Smooth muscle cell (in vitro differentiated cells): Measurements from ENCODE around the gene USH1G. TPM values are rescaled to one million over a fixed set of nuclear protein-coding genes. Genes with fewer than 3 reads are reported as not detected.

Experiments used
- DNase-seq: peaks from one replicate; lab custom pipeline; 2025; ENCODE audit not compliant: unreplicated experiment; lab: John Stamatoyannopoulos, UW
- H2AFZ ChIP-seq: fragments of 200-600 bp; sonication (generic); 2 replicates; pipeline ENCODE4 v1.6.0; 2016; ENCODE audit warnings: antibody characterized with exemption, low read depth, mild to moderate bottlenecking
- H3F3A ChIP-seq: fragments of 200-600 bp; sonication (generic); 2 replicates; pipeline ENCODE4 v1.6.0; 2017; ENCODE audit warnings: antibody characterized with exemption, low read depth
- H3K27ac ChIP-seq: fragments of 200-600 bp; sonication (generic); 2 replicates; pipeline ENCODE4 v1.5.1; 2016; ENCODE audit warnings: low read depth, mild to moderate bottlenecking
- H3K27me3 ChIP-seq: fragments of 200-600 bp; sonication (generic); 2 replicates; pipeline ENCODE4 v1.6.1; 2016; ENCODE audit warnings: low read depth, mild to moderate bottlenecking
- H3K36me3 ChIP-seq: fragments of 200-600 bp; sonication (generic); 2 replicates; pipeline ENCODE4 v1.5.1; 2016; ENCODE audit warnings: low read depth
- H3K4me1 ChIP-seq: fragments of 200-600 bp; sonication (generic); 2 replicates; pipeline ENCODE4 v1.5.1; 2016; ENCODE audit warnings: low read depth
- H3K4me2 ChIP-seq: fragments of 200-600 bp; sonication (generic); 2 replicates; pipeline ENCODE4 v1.6.0; 2016; ENCODE audit warnings: mild to moderate bottlenecking
- H3K4me3 ChIP-seq: fragments of 200-600 bp; sonication (generic); 2 replicates; pipeline ENCODE4 v1.5.1; 2016; ENCODE audit warnings: mild to moderate bottlenecking
- H3K79me2 ChIP-seq: fragments of 200-600 bp; sonication (generic); 2 replicates; pipeline ENCODE4 v1.6.0; 2016; ENCODE audit warnings: low read depth, mild to moderate bottlenecking
- H3K9ac ChIP-seq: fragments of 200-600 bp; sonication (generic); 2 replicates; pipeline ENCODE4 v1.6.0; 2016; ENCODE audit warnings: low read depth
- H3K9me3 ChIP-seq: fragments of 200-600 bp; sonication (generic); replicated peaks from 2 replicates; pipeline ENCODE4 v1.5.1; 2016; ENCODE audit warnings: low read depth
- H4K20me1 ChIP-seq: fragments of 200-600 bp; sonication (generic); 2 replicates; pipeline ENCODE4 v1.6.0; 2016; ENCODE audit warnings: low read depth
- CTCF ChIP-seq: fragments of 200-600 bp; sonication (generic); IDR thresholded peaks from 2 replicates; pipeline ENCODE4 v1.5.1; 2017; ENCODE audit warnings: borderline replicate concordance, mild to moderate bottlenecking, antibody characterized with exemption; ENCODE audit not compliant: insufficient read depth, poor library complexity, severe bottlenecking
- WGBS: methylation state at CpG from one replicate; pipeline ENCODE4 v1.1.7; 2016; ENCODE audit warnings: low lambda C conversion rate; 5-methylcytosine and 5-hydroxymethylcytosine counted together
- polyA plus RNA-seq: library from polyadenylated mRNA; unstranded; fragments of >200 nt; fragmentation: Nextera tagmentation; extraction: Ambion mirVana; gene quantifications from 2 replicates; pipeline ENCODE4 v1.2.1, GENCODE V29; 2016
- total RNA-seq: library from RNA; depleted of rRNA; stranded (reverse); fragments of >200 nt; gene quantifications from 2 replicates; pipeline ENCODE4 v1.2.3, GENCODE V29; 2014

The USH1G gene
- total and polyA plus RNA-seq, 2 experiments from 2014 or later, result 0.32 to 0.49 TPM

- no peak for DNase-seq
- Histone ChIP-seq H3K27me3 (no peaks in the 10 kb centered on the region), H4K20me1 (no peaks in the 10 kb centered on the region), H3K9ac (no peak overlapping the region), H3K4me2 (no peak overlapping the region), H3F3A (no peaks in the 10 kb centered on the region), H3K4me3 (no peak overlapping the region), H3K27ac (no peak overlapping the region), H3K4me1 (no peaks in the 10 kb centered on the region), H3K36me3 (no peaks in the 10 kb centered on the region), H2AFZ (no peak overlapping the region), H3K79me2 (no peaks in the 10 kb centered on the region), H3K9me3 (no peaks in the 10 kb centered on the region)
- TF ChIP-seq CTCF, result no peak
- WGBS, result 66% methylated on average over 13 of the region's 13 CpGs
Observed at GRCh38 chr17:74954665-74955421, 31.8 kb upstream of the USH1G start.

GRCh38 chr17:74954115-74954514 lies 31.1 kb upstream of the USH1G start:
- no peaks in the 10 kb centered on the region for H3K36me3 ChIP-seq
- no peaks in the 10 kb centered on the region for H4K20me1 ChIP-seq
- H3K4me1 ChIP-seq, result no peaks in the 10 kb centered on the region
- no peaks in the 10 kb centered on the region for H3K79me2 ChIP-seq
- no peak overlapping the region for H3K4me2 ChIP-seq
- DNase-seq, result no peak
- H3K9ac ChIP-seq, result no peak overlapping the region
- H3F3A ChIP-seq, result no peaks in the 10 kb centered on the region
- no peaks in the 10 kb centered on the region for H3K9me3 ChIP-seq
- WGBS, result 93% methylated on average over 15 of the region's 15 CpGs
- TF ChIP-seq CTCF, result no peak
- H3K4me3 ChIP-seq, result no peak overlapping the region
- H3K27ac ChIP-seq, result no peak overlapping the region
- no peak overlapping the region for H2AFZ ChIP-seq
- H3K27me3 ChIP-seq, result no peaks in the 10 kb centered on the region

- Histone ChIP-seq H4K20me1 (no peaks in the 10 kb centered on the region), H3K9me3 (no peaks in the 10 kb centered on the region), H3K36me3 (no peaks in the 10 kb centered on the region), H3F3A (no peaks in the 10 kb centered on the region), H3K4me2 (no peak overlapping the region), H2AFZ (no peak overlapping the region), H3K27me3 (no peaks in the 10 kb centered on the region), H3K4me3 (no peak overlapping the region), H3K27ac (no peak overlapping the region), H3K79me2 (no peaks in the 10 kb centered on the region), H3K9ac (no peak overlapping the region), H3K4me1 (no peaks in the 10 kb centered on the region)
- no peak for TF ChIP-seq CTCF
- no peak for DNase-seq
- WGBS, result 91% methylated on average over 9 of the region's 11 CpGs
Observed at GRCh38 chr17:74953134-74953687, 30.2 kb upstream of the USH1G start.
